Measurements from ENCODE around the gene CAMK2G.

CAMK2G gene

DNA sequence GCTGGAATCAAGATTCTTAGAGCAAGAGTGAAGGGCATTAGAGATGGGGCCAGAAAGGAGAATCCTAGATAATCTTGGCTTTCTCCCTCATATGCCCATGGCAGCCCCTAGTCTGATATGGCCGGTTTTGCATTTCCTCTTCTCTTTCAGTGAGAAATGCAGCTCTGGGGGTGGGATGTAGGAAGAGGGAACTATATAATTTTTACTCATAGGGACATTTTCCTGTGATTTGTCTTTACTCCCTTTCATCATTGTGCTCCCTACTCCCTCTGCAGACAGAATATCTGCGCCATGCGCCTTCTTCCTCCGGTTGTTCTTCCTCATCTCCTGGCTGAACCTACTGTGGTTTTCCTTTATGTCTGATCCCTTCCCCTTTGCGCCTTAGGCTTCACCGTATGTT is 109.3 kb downstream of the CAMK2G start:
- Histone ChIP-seq H3K4me1 (ENCODE audit: control insufficient read depth, insufficient read depth, low read length) (no peaks in the 10 kb centered on the region), H3K9me3 (ENCODE audit: control insufficient read depth in 2 of 2, low read length in 2 of 2) (no peaks in the 10 kb centered on the region), H3K27ac (ENCODE audit: low read length) (no peak overlapping the region), H3K4me3 (ENCODE audit: low read length in 2 of 2) (no peak overlapping the region), H3K9ac (ENCODE audit: low read length in 2 of 2) (no peak overlapping the region), H3K36me3 (ENCODE audit: control insufficient read depth in 2 of 2, insufficient read depth in 2 of 2, low read length in 2 of 2) (peaks cover 87 to 89% of the 10 kb centered on the region in 2 donors), H3K27me3 (ENCODE audit: control insufficient read depth in 1 of 2, insufficient read depth in 2 of 2, low read length in 2 of 2) (no peaks in the 10 kb centered on the region)

DNA sequence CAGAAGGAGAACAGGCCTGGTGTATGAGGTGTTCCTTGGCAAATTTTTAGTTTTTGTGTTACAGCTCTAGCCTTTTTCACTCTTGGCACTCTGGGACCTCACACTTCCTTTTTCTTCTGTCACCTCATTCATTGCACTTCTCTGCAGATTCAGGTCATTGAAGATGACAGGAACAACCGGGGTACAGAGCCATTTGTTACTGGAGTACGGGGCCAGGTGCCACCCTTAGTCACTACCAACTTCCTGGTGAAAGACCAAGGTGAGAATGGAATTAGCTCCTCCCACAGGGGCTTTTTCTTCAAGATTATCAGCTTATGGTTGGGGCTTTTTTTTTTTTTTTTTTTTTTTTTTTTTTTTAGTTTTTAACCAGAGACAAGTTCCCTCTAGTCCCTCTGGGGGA is 111.0 kb downstream of the CAMK2G start:
- Histone ChIP-seq H3K9me3 (ENCODE audit: control insufficient read depth in 2 of 2, low read length in 2 of 2) (no peaks in the 10 kb centered on the region), H3K4me3 (ENCODE audit: low read length in 2 of 2) (no peak overlapping the region), H3K27me3 (ENCODE audit: control insufficient read depth in 1 of 2, insufficient read depth in 2 of 2, low read length in 2 of 2) (no peaks in the 10 kb centered on the region), H3K9ac (ENCODE audit: low read length in 2 of 2) (no peak overlapping the region), H3K27ac (ENCODE audit: low read length) (no peak overlapping the region), H3K36me3 (ENCODE audit: control insufficient read depth in 2 of 2, insufficient read depth in 2 of 2, low read length in 2 of 2) (peaks cover 82% of the 10 kb centered on the region in 2 donors), H3K4me1 (ENCODE audit: control insufficient read depth, insufficient read depth, low read length) (no peaks in the 10 kb centered on the region)

GRCh38 chr10:73762915-73763314 is 111.4 kb downstream of the CAMK2G start:
- H3K27me3 ChIP-seq (ENCODE audit: control insufficient read depth in 1 of 2, insufficient read depth in 2 of 2, low read length in 2 of 2) = no peaks in the 10 kb centered on the region
- H3K4me1 ChIP-seq (ENCODE audit: control insufficient read depth, insufficient read depth, low read length) = no peaks in the 10 kb centered on the region
- no peak overlapping the region for H3K4me3 ChIP-seq (ENCODE audit: low read length in 2 of 2)
- peaks cover 79 to 81% of the 10 kb centered on the region in 2 donors for H3K36me3 ChIP-seq (ENCODE audit: control insufficient read depth in 2 of 2, insufficient read depth in 2 of 2, low read length in 2 of 2)
- H3K9me3 ChIP-seq (ENCODE audit: control insufficient read depth in 2 of 2, low read length in 2 of 2) = no peaks in the 10 kb centered on the region
- no peak overlapping the region for H3K27ac ChIP-seq (ENCODE audit: low read length)
- no peak overlapping the region for H3K9ac ChIP-seq (ENCODE audit: low read length in 2 of 2)

Data from stomach smooth muscle (tissue), 2 donors.